GM23338 (cell line): ENCODE measurements around the gene GLI3.

Source experiments
- CREB1 ChIP-seq: fragments of 250-450 bp; sonication (Bioruptor Pico); IDR thresholded peaks from 2 replicates; pipeline ENCODE4 v1.5.0; 2020; ENCODE audit warnings: low read depth, mild to moderate bottlenecking, moderate library complexity
- EZH2 ChIP-seq: fragments of 200-600 bp; sonication (generic); IDR thresholded peaks from one replicate; pipeline ENCODE4 v1.8.0; 2017; ENCODE audit warnings: antibody characterized with exemption, mild to moderate bottlenecking, low read depth; ENCODE audit not compliant: unreplicated experiment
- EZH2phosphoT487 ChIP-seq: fragments of 200-600 bp; sonication (generic); IDR thresholded peaks from one replicate; pipeline ENCODE4 v1.8.1; 2018; ENCODE audit warnings: antibody characterized with exemption; ENCODE audit not compliant: unreplicated experiment
- JUNB ChIP-seq: IDR thresholded peaks from one replicate; pipeline ENCODE4 v1.6.1; 2016; ENCODE audit warnings: antibody characterized with exemption; ENCODE audit not compliant: unreplicated experiment
- NANOG ChIP-seq: IDR thresholded peaks from 2 replicates; pipeline ENCODE4 v1.6.1; 2016; ENCODE audit warnings: antibody characterized with exemption, borderline replicate concordance
- POLR2AphosphoS5 ChIP-seq: IDR thresholded peaks from 2 replicates; pipeline ENCODE4 v1.6.1; 2016; ENCODE audit warnings: antibody characterized with exemption, low read depth
- ZNF114 ChIP-seq: fragments of 250-450 bp; sonication (Bioruptor Pico); IDR thresholded peaks from 2 replicates; pipeline ENCODE4 v1.5.0; 2020; ENCODE audit warnings: mild to moderate bottlenecking, moderate library complexity
- TF ChIP-seq, protein P1 (sequence below), 2 experiments: fragments of 200-600 bp in 1 of 2; sonication (generic) in 1 of 2; conservative IDR thresholded peaks; 2 replicates each; pipeline versions ENCODE4 v1.5.1 to v1.6.1; 2016 to 2017; ENCODE audit warnings: antibody characterized with exemption in 2 of 2, low read depth in 2 of 2, mild to moderate bottlenecking in 2 of 2, moderate library complexity in 1 of 2
- TF ChIP-seq, protein P2 (sequence below): IDR thresholded peaks from one replicate; pipeline ENCODE4 v1.6.1; 2018; ENCODE audit warnings: antibody characterized with exemption; ENCODE audit not compliant: unreplicated experiment
- TF ChIP-seq, protein P3 (sequence below): IDR thresholded peaks from 2 replicates; pipeline ENCODE4 v1.6.1; 2016; ENCODE audit warnings: antibody characterized with exemption

DNA sequence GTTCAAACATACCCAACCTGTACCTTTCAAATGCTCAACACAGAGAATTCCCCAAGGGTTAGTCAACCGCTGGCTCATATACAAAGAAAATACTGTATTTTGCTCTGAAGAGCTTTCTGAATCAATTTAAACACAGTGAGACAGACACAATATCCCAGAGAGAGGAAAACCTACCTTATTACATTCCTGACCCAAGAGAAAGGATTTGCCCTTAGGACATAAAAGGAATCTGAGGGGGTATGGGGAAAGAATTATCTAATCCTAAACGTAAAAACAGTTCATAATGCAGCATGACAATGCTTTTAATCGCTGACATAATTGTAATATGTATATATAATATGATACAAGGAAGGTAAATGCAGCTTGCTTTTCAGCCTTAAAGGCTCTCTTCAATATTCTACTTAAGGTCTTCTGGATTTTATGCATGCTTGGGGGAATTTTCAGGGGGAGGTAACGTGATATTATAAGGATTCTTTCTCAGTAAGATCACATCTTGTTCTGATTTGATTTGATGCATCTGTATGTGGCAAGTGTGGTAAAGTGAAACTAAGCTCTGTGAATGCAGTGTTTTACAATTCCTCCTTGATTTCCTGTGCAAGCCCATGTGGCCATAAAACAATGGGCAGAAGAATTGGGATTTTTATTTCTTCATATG is 240.5 kb downstream of the GLI3 start:
- TF ChIP-seq, protein P1, sequence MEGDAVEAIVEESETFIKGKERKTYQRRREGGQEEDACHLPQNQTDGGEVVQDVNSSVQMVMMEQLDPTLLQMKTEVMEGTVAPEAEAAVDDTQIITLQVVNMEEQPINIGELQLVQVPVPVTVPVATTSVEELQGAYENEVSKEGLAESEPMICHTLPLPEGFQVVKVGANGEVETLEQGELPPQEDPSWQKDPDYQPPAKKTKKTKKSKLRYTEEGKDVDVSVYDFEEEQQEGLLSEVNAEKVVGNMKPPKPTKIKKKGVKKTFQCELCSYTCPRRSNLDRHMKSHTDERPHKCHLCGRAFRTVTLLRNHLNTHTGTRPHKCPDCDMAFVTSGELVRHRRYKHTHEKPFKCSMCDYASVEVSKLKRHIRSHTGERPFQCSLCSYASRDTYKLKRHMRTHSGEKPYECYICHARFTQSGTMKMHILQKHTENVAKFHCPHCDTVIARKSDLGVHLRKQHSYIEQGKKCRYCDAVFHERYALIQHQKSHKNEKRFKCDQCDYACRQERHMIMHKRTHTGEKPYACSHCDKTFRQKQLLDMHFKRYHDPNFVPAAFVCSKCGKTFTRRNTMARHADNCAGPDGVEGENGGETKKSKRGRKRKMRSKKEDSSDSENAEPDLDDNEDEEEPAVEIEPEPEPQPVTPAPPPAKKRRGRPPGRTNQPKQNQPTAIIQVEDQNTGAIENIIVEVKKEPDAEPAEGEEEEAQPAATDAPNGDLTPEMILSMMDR (conservative IDR thresholded peaks at IDR 0.05; ENCODE audit: low read depth in 2 of 2), result no peak
- TF ChIP-seq EZH2phosphoT487 (no peak), EZH2 (no peak), ZNF114 (CRISPR knock-in tag) (no peak), JUNB (no peak), CREB1 (CRISPR knock-in tag) (no peak), POLR2AphosphoS5 (no peak), NANOG (no peak)
- TF ChIP-seq, protein P2, sequence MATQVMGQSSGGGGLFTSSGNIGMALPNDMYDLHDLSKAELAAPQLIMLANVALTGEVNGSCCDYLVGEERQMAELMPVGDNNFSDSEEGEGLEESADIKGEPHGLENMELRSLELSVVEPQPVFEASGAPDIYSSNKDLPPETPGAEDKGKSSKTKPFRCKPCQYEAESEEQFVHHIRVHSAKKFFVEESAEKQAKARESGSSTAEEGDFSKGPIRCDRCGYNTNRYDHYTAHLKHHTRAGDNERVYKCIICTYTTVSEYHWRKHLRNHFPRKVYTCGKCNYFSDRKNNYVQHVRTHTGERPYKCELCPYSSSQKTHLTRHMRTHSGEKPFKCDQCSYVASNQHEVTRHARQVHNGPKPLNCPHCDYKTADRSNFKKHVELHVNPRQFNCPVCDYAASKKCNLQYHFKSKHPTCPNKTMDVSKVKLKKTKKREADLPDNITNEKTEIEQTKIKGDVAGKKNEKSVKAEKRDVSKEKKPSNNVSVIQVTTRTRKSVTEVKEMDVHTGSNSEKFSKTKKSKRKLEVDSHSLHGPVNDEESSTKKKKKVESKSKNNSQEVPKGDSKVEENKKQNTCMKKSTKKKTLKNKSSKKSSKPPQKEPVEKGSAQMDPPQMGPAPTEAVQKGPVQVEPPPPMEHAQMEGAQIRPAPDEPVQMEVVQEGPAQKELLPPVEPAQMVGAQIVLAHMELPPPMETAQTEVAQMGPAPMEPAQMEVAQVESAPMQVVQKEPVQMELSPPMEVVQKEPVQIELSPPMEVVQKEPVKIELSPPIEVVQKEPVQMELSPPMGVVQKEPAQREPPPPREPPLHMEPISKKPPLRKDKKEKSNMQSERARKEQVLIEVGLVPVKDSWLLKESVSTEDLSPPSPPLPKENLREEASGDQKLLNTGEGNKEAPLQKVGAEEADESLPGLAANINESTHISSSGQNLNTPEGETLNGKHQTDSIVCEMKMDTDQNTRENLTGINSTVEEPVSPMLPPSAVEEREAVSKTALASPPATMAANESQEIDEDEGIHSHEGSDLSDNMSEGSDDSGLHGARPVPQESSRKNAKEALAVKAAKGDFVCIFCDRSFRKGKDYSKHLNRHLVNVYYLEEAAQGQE, result no peak
- TF ChIP-seq, protein P3, sequence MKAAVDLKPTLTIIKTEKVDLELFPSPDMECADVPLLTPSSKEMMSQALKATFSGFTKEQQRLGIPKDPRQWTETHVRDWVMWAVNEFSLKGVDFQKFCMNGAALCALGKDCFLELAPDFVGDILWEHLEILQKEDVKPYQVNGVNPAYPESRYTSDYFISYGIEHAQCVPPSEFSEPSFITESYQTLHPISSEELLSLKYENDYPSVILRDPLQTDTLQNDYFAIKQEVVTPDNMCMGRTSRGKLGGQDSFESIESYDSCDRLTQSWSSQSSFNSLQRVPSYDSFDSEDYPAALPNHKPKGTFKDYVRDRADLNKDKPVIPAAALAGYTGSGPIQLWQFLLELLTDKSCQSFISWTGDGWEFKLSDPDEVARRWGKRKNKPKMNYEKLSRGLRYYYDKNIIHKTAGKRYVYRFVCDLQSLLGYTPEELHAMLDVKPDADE, result no peak
